GM18498 (cell line): Measurements from ENCODE around the gene ARHGEF35.
A peak's percentile ranks its signal among the peaks of the same experiment; 100 is the strongest.
"Not testable (repeated sequence)": the region's sequence is repeated elsewhere in the genome, so short reads cannot be mapped to it uniquely, and the experiment has no call there.

Experiments used
- ATAC-seq: cut with Tn5 transposase; IDR thresholded peaks from one replicate; pipeline ENCODE4 v1.9.1; 2021; ENCODE audit warnings: mild to moderate bottlenecking, moderate library complexity; ENCODE audit not compliant: unreplicated experiment

ARHGEF35 gene

GRCh38 chr7:144179165-144179479 lies 16.5 kb downstream of the ARHGEF35 start:
- ATAC-seq, result peak; percentile 46

DNA sequence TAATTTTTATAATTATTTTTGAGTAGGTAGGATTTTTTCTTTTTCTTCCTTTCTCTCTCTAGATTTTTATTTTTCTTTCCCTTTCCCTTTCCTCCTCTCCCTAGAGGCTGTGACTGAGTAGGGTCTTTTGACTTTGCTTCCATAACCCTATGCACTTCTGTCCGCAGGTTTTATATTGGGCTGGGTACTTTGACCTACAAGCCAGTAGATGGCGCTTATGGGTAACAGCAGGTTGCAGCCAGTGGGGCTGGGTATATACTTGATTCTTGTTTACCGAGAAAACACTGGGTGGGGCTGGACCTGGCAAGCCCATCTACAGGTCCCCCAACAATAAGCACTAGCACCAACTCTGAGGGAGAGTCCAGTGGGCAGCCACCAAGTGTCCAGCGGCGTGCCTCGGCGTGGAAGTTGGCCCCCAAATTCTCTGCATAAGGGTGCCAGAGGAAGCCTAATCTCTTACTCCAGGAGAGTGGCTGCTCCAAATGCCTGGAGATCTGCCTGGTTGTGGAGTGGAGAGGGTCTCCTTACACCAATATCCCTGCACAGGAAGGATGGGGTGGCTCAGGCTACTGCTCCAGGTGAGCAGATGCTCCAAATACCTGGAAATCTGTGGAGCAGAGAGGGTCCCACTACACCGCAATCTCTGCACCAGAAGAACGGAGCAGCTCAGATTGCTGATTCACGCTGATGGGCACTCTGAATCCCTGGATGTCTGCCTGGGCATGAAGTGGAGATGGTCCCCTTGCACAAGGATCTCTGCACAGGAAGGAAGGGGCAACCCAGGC lies 17.1 kb downstream of the ARHGEF35 start:
- ATAC-seq, result peak; percentile 98

DNA sequence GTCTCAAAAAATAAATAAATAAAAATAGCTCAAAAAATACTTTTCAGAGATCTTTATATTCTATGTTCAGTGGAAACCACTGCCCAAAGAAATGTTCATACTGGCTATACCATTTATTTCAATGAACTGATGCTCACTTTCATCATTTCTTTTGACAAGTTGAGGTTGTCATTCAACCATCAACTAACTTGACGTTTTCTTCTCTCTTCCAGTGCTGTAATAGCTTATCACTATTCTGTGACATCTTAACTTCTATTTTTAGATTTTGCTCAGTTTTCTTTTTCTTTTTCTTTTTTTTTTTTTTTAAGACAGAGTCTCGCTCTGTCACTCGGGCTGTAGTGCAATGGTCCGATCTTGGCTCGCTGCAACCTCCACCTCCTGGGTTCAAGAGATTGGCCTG lies 21.0 kb downstream of the ARHGEF35 start:
- ATAC-seq, result no peak

GRCh38 chr7:144171594-144172350 lies 23.9 kb downstream of the ARHGEF35 start:
- not testable (repeated sequence) for ATAC-seq

- no peak for ATAC-seq
Measured at GRCh38 chr7:144164784-144165183, 30.8 kb downstream of the ARHGEF35 start.

GRCh38 chr7:144158861-144159260 lies 36.8 kb downstream of the ARHGEF35 start:
- no peak for ATAC-seq

- ATAC-seq, result no peak
Measured at GRCh38 chr7:144148224-144148827, 47.3 kb downstream of the ARHGEF35 start.

GRCh38 chr7:144144426-144144825 lies 51.2 kb downstream of the ARHGEF35 start:
- ATAC-seq, result no peak

DNA sequence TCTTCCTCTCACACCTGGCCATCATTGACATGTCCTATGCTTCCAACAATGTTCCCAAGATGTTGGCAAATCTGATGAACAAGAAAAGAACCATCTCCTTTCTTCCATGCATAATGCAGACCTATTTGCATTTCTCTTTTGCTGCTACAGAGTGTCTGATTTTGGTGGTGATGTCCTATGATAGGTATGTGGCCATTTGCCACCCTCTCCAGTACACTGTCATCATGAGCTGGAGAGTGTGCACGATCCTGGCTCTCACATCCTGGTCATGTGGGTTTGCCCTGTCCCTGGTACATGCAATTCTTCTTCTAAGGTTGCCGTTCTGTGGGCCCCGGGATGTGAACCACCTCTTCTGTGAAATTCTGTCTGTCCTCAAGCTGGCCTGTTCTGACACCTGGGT lies 53.4 kb downstream of the ARHGEF35 start:
- ATAC-seq, result no peak

DNA sequence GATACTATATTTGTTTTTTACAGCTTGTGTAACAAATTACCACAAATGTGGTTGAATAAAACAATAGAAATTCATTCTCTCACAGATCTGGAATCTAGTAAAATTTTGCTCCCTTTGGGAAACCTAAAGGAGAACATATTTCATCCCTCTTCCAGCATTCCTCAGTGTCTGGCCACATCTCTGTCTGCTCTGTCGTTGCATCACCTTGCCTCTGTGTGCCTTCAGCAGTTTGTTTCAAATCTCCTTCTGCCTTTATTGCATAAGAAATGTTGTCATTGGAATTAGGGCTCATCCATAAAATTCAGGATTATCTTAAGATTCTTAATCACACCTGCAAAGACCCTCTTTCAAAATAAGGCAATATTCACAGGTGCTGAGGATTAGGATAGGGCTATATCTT lies 58.1 kb downstream of the ARHGEF35 start:
- ATAC-seq, result no peak
